ENCODE results near the gene UBALD1.

Gene UBALD1

GRCh38 chr16:4613636-4614570 lies 785 bp downstream of the UBALD1 start:
- DNase-seq: peak; percentile 42

GRCh38 chr16:4612977-4613635 lies 1.6 kb downstream of the UBALD1 start:
- DNase-seq: no peak

- DNase-seq: no peak
Observed at GRCh38 chr16:4612474-4612931, 2.2 kb downstream of the UBALD1 start.

- DNase-seq: no peak
Observed at GRCh38 chr16:4611337-4612021, 3.2 kb downstream of the UBALD1 start.

- no peak for DNase-seq
Observed at GRCh38 chr16:4610011-4611005, 4.4 kb downstream of the UBALD1 start.

- no peak for DNase-seq
Observed at GRCh38 chr16:4609200-4610010, 5.3 kb downstream of the UBALD1 start.

GRCh38 chr16:4608704-4608980 lies 6.0 kb downstream of the UBALD1 start:
- no peak for DNase-seq

GRCh38 chr16:4607841-4608703 lies 6.6 kb downstream of the UBALD1 start:
- DNase-seq: no peak

- DNase-seq: no peak
Observed at GRCh38 chr16:4606354-4606753, 8.3 kb downstream of the UBALD1 start.

- no peak for DNase-seq
Observed at GRCh38 chr16:4604401-4604800, 10.3 kb downstream of the UBALD1 start.

- no peak for DNase-seq
Observed at GRCh38 chr16:4603624-4604170, 11.0 kb downstream of the UBALD1 start.

GRCh38 chr16:4602331-4602730 lies 12.4 kb downstream of the UBALD1 start:
- no peak for DNase-seq

- DNase-seq: no peak
Observed at GRCh38 chr16:4601864-4602186, 12.9 kb downstream of the UBALD1 start.

GRCh38 chr16:4601036-4601863 lies 13.4 kb downstream of the UBALD1 start:
- DNase-seq: no peak

- DNase-seq: no peak
Observed at GRCh38 chr16:4599545-4599944, 15.1 kb downstream of the UBALD1 start.

- no peak for DNase-seq
Observed at GRCh38 chr16:4599037-4599436, 15.7 kb downstream of the UBALD1 start.

- DNase-seq: no peak
Observed at GRCh38 chr16:4597174-4597573, 17.5 kb downstream of the UBALD1 start.

GRCh38 chr16:4594433-4595410 lies 20.0 kb downstream of the UBALD1 start:
- no peak for DNase-seq
